ENCODE measurements around the gene DOC2A. TPM values are rescaled to one million over a fixed set of nuclear protein-coding genes. Genes with fewer than 3 reads are reported as not detected.
A peak's percentile ranks its signal among the peaks of the same experiment; 100 is the strongest.

DOC2A gene
- total and polyA plus RNA-seq, 9 of the 15 experiments (the other 6 are each of a cell fraction or from before 2014, with no cell fraction given): 0.03 to 0.38 (median 0.28) TPM; not detected in 1

GRCh38 chr16:29995911-29996765 lies 14.7 kb downstream of the DOC2A start, which contains the start of gene INO80E (continued):
- TF ChIP-seq NKRF (IDR thresholded peaks at IDR 0.05; ENCODE audit: borderline replicate concordance) (no peak; the same call in none of the 2 replicates), RNF2 (IDR thresholded peaks at IDR 0.05) (0 out of 2 replicates have a peak, but pooled peaks have one; percentile 26), ZNF23 (CRISPR knock-in tag; IDR thresholded peaks at IDR 0.05) (no peak), ZBTB8A (IDR thresholded peaks at IDR 0.05; ENCODE audit: partially characterized antibody) (no peak), TBP (optimal IDR thresholded peaks at IDR 0.05; ENCODE audit: low read depth, low read length) (peak; percentile 87), TAL1 (IDR thresholded peaks at IDR 0.05) (no peak), MEIS2 (IDR thresholded peaks at IDR 0.05; ENCODE audit: partially characterized antibody) (no peak), GABPB2 (CRISPR knock-in tag; conservative IDR thresholded peaks at IDR 0.05) (no peak), TRIM24 (IDR thresholded peaks at IDR 0.05) (no peak), MCM5 (IDR thresholded peaks at IDR 0.05; ENCODE audit: low read depth) (no peak), ZNF766 (CRISPR knock-in tag; conservative IDR thresholded peaks at IDR 0.05) (peak; percentile 55), ZNF655 (CRISPR knock-in tag; IDR thresholded peaks at IDR 0.05) (no peak), HDAC1 (IDR thresholded peaks at IDR 0.05) (0 out of 4 replicates have a peak, but pooled peaks of 1 of the 2 experiments have one; percentile 4), ZMIZ1 (IDR thresholded peaks at IDR 0.05; ENCODE audit: low read depth in 2 of 2, low read length in 2 of 2) (no peak; a peak in 1 of 4 replicates), DIDO1 (tag; IDR thresholded peaks at IDR 0.05; ENCODE audit: low read depth) (peak; percentile 37), CREB5 (CRISPR knock-in tag; IDR thresholded peaks at IDR 0.05) (no peak), ZNF695 (CRISPR knock-in tag; IDR thresholded peaks at IDR 0.05) (no peak), NCOA6 (IDR thresholded peaks at IDR 0.05) (peak; percentile 37; the same call in 1 of the 2 replicates), MCM7 (IDR thresholded peaks at IDR 0.05) (no peak), ZNF311 (CRISPR knock-in tag; IDR thresholded peaks at IDR 0.05) (no peak), KDM5B (IDR thresholded peaks at IDR 0.05; ENCODE audit: insufficient replicate concordance, low read depth, low read length) (peak; percentile 92)
